ENCODE measurements around the gene OR7G3. TPM values are rescaled to one million over a fixed set of nuclear protein-coding genes. Genes with fewer than 3 reads are reported as not detected.
A peak's percentile ranks its signal among the peaks of the same experiment; 100 is the strongest.

The OR7G3 gene
- total RNA-seq, 1 experiment from 2014 or later: not detected

DNA sequence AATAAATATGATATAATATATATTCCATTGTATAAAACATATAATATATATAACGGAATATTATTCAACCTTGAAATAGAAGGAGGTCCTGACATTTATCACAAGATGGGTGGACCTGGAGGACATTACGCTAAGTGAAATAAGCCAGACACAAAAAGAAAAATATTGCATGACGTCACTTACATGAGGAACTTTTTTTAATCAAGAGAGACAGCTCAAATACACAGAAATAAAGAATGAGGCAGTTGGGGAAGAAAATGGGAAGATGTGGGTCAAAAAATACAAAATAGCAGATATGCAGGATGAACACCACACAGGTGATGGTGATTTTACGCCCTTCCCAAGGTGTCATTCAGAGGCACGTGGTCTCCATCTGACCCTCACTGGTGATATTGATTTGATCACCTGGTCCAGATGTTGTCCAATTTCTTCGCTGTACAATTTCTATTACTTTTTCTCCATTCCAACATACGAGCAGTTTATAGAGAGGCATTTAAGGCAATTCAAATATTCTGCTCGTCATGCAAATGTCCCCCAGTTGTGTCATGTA lies 12.9 kb upstream of the OR7G3 start:
- no peak overlapping the region for H3K23ac ChIP-seq (ENCODE audit: insufficient read length, low read depth, low read length)
- no peak overlapping the region for H3K27ac ChIP-seq (ENCODE audit: insufficient read length, low read depth, low read length)
- no peaks in the 10 kb centered on the region for H3K4me1 ChIP-seq (ENCODE audit: insufficient read depth, low read length)
- peak overlapping the region; percentile 98 for H3K4me3 Mint-ChIP-seq
- H3K14ac ChIP-seq (ENCODE audit: insufficient read depth, low read length): no peak overlapping the region
- H2AK5ac ChIP-seq (ENCODE audit: insufficient read length, low read length): no peak overlapping the region
- H3T11ph ChIP-seq (ENCODE audit: low read length): no peak overlapping the region
- H2AFZ ChIP-seq (ENCODE audit: low read length): peak overlapping the region; percentile 100
- H3K9me3 Mint-ChIP-seq: peaks cover 19 to 37% of the 10 kb centered on the region in 2 experiments
- H3K18ac ChIP-seq (ENCODE audit: insufficient read length, low read depth, low read length): no peak overlapping the region
- H2BK12ac ChIP-seq (ENCODE audit: insufficient read length, low read depth, low read length): no peak overlapping the region
- TF ChIP-seq, protein P1, sequence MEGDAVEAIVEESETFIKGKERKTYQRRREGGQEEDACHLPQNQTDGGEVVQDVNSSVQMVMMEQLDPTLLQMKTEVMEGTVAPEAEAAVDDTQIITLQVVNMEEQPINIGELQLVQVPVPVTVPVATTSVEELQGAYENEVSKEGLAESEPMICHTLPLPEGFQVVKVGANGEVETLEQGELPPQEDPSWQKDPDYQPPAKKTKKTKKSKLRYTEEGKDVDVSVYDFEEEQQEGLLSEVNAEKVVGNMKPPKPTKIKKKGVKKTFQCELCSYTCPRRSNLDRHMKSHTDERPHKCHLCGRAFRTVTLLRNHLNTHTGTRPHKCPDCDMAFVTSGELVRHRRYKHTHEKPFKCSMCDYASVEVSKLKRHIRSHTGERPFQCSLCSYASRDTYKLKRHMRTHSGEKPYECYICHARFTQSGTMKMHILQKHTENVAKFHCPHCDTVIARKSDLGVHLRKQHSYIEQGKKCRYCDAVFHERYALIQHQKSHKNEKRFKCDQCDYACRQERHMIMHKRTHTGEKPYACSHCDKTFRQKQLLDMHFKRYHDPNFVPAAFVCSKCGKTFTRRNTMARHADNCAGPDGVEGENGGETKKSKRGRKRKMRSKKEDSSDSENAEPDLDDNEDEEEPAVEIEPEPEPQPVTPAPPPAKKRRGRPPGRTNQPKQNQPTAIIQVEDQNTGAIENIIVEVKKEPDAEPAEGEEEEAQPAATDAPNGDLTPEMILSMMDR (conservative IDR thresholded peaks at IDR 0.05): no peak
- peaks cover 27 to 36% (median 36%) of the 10 kb centered on the region in 3 experiments for H3K36me3 Mint-ChIP-seq (ENCODE audit: insufficient read depth in 1 of 3, low read depth in 3 of 3)
- no peak overlapping the region for H4K91ac ChIP-seq (ENCODE audit: insufficient read length, low read depth, low read length)
- no peak overlapping the region for H2BK20ac ChIP-seq (ENCODE audit: low read depth, low read length, poor library complexity, severe bottlenecking)
- no peak overlapping the region for H3K4ac ChIP-seq (ENCODE audit: low read depth, low read length)
- no peaks in the 10 kb centered on the region for H4K20me1 ChIP-seq (ENCODE audit: control insufficient read depth, insufficient read depth, insufficient read length)
- H3K27me3 Mint-ChIP-seq (ENCODE audit: low read depth): peaks cover 2% of the 10 kb centered on the region; the same call in 1 of the 2 replicates
- no CpG with 5 or more reads among the region's 8 CpGs for WGBS (ENCODE audit: extremely low coverage, insufficient read length, low lambda C conversion rate)
- no peak overlapping the region for H2BK15ac ChIP-seq (ENCODE audit: low read depth, low read length)
- peaks cover 3% of the 10 kb centered on the region for H3K79me1 ChIP-seq (ENCODE audit: insufficient read depth, low read depth, low read length, poor library complexity, severe bottlenecking)
- no peak for DNase-seq
- peaks cover 30% of the 10 kb centered on the region for H3K79me2 ChIP-seq (ENCODE audit: insufficient read depth, low read length)
- H3K9me3 ChIP-seq (ENCODE audit: control insufficient read depth, low read depth, low read length): no peaks in the 10 kb centered on the region
- H3K27ac Mint-ChIP-seq: peak overlapping the region in 1 of 3 experiments; percentile 100; a peak in 2 of 7 replicates
- no peak overlapping the region for H3K56ac ChIP-seq (ENCODE audit: insufficient read length, low read depth, low read length)
- no peak overlapping the region for H4K5ac ChIP-seq (ENCODE audit: insufficient read length, low read depth, low read length)
- peak overlapping the region; percentile 99 for H3K4me2 ChIP-seq (ENCODE audit: insufficient read depth, insufficient read length, low read length)
- peaks cover 5% of the 10 kb centered on the region for H3K23me2 ChIP-seq (ENCODE audit: insufficient read length, low read depth, low read length, poor library complexity, severe bottlenecking)
- peak overlapping the region; percentile 62 for H3K9ac ChIP-seq (ENCODE audit: extremely low read depth, insufficient read length, low read length)
- H2BK5ac ChIP-seq (ENCODE audit: insufficient read length, low read length): no peak overlapping the region
- H4K8ac ChIP-seq (replicated peaks; ENCODE audit: insufficient read length, low read depth, low read length): no peak overlapping the region
- H3K27me3 ChIP-seq (ENCODE audit: insufficient read depth, low read length): no peaks in the 10 kb centered on the region
- H3K4me1 Mint-ChIP-seq: peaks cover 15 to 26% of the 10 kb centered on the region in 2 experiments
- H2BK120ac ChIP-seq (ENCODE audit: low read depth, low read length, poor library complexity, severe bottlenecking): no peak overlapping the region

Measured in H9 (cell line).